ENCODE data around the gene DPP3.
"Not testable (repeated sequence)": the region's sequence is repeated elsewhere in the genome, so short reads cannot be mapped to it uniquely, and the experiment has no call there.

The DPP3 gene

GRCh38 chr11:66529069-66529468, 48.8 kb downstream of the DPP3 start:
- TF ChIP-seq CTCF (IDR thresholded peaks at IDR 0.05; ENCODE audit: low read depth, low read length): no peak
- DNase-seq (ENCODE audit: extremely low read depth, low read depth): no peak

GRCh38 chr11:66529655-66530054, 49.4 kb downstream of the DPP3 start:
- TF ChIP-seq CTCF (IDR thresholded peaks at IDR 0.05; ENCODE audit: low read depth, low read length): no peak
- no peak for DNase-seq (ENCODE audit: extremely low read depth, low read depth)

- no peak for TF ChIP-seq CTCF (IDR thresholded peaks at IDR 0.05; ENCODE audit: low read depth, low read length)
- no peak for DNase-seq (ENCODE audit: extremely low read depth, low read depth)
Observed at GRCh38 chr11:66530927-66531709, 50.9 kb downstream of the DPP3 start.

GRCh38 chr11:66531841-66532240, 51.6 kb downstream of the DPP3 start:
- TF ChIP-seq CTCF (IDR thresholded peaks at IDR 0.05; ENCODE audit: low read depth, low read length): no peak
- no peak for DNase-seq (ENCODE audit: extremely low read depth, low read depth)

- TF ChIP-seq CTCF (IDR thresholded peaks at IDR 0.05; ENCODE audit: low read depth, low read length): no peak
- DNase-seq (ENCODE audit: extremely low read depth, low read depth): no peak
Observed at GRCh38 chr11:66532784-66533183, 52.5 kb downstream of the DPP3 start.

- TF ChIP-seq CTCF (IDR thresholded peaks at IDR 0.05; ENCODE audit: low read depth, low read length): no peak
Observed at GRCh38 chr11:66539170-66539869, 59.1 kb downstream of the DPP3 start.

GRCh38 chr11:66539870-66540213, 59.6 kb downstream of the DPP3 start:
- DNase-seq (ENCODE audit: extremely low read depth, low read depth): no peak
- TF ChIP-seq CTCF (IDR thresholded peaks at IDR 0.05; ENCODE audit: low read depth, low read length): no peak

More at GRCh38 chr11:66539170-66539869, 59.1 kb downstream of the DPP3 start:
- DNase-seq (ENCODE audit: extremely low read depth, low read depth): no peak

- not testable (repeated sequence) for DNase-seq (ENCODE audit: extremely low read depth, low read depth)
Observed at GRCh38 chr11:66540598-66540997, 60.4 kb downstream of the DPP3 start.

Data from AG09319 (cell line).